WTC11 (cell line): ENCODE measurements around the gene PITPNM3. TPM values are rescaled to one million over a fixed set of nuclear protein-coding genes. Genes with fewer than 3 reads are reported as not detected.

Experiments used
- ATAC-seq: fragments of 200-7000 bp; cut with Tn5 transposase; 2 replicates; pipeline ENCODE4 v1.10.0; 2021; ENCODE audit warnings: mild to moderate bottlenecking, moderate library complexity
- CTCF ChIA-PET: fragments of 300-600 bp; sonication (Branson Sonifier 250); formaldehyde crosslinking; loops from one replicate; lab custom pipeline; 2021; ENCODE audit warnings: antibody characterized with exemption; lab: Charles Lee
- POLR2A ChIA-PET: fragments of 350-600 bp; sonication (Branson Sonifier 250); formaldehyde crosslinking; loops from one replicate; lab custom pipeline; 2021; ENCODE audit warnings: antibody characterized with exemption; lab: Charles Lee
- DNase-seq: peaks from one replicate; pipeline ENCODE4 v3.0.0; 2021; ENCODE audit warnings: low spot score
- H3K27ac Mint-ChIP-seq: 2 replicates; pipeline ENCODE4 v1.8.0; 2021; ENCODE audit warnings: mixed read lengths
- H3K27me3 Mint-ChIP-seq: 2 replicates; pipeline ENCODE4 v1.8.0; 2021; ENCODE audit warnings: low read depth, mild to moderate bottlenecking, moderate library complexity, mixed read lengths
- H3K36me3 Mint-ChIP-seq: 2 replicates; pipeline ENCODE4 v1.8.0; 2021; ENCODE audit warnings: mixed read lengths
- H3K4me1 Mint-ChIP-seq: 2 replicates; pipeline ENCODE4 v1.8.0; 2022; ENCODE audit warnings: mixed read lengths
- H3K4me3 Mint-ChIP-seq: 2 replicates; pipeline ENCODE4 v1.8.0; 2021; ENCODE audit warnings: mild to moderate bottlenecking, moderate library complexity, mixed read lengths
- H3K9me3 Mint-ChIP-seq: 2 replicates; pipeline ENCODE4 v1.8.0; 2021; ENCODE audit warnings: mixed read lengths
- ARID4B ChIP-seq: sonication (generic); formaldehyde crosslinking; IDR thresholded peaks from 2 replicates; pipeline ENCODE4 v1.8.0; 2023; ENCODE audit warnings: missing genetic modification reagents, mild to moderate bottlenecking, borderline replicate concordance
- ATF2 ChIP-seq: sonication (generic); formaldehyde crosslinking; IDR thresholded peaks from 2 replicates; pipeline ENCODE4 v1.8.1; 2022; ENCODE audit warnings: low read depth, missing genetic modification reagents, borderline replicate concordance
- GTF2I ChIP-seq: fragments of 250-450 bp; sonication (Bioruptor Pico); conservative IDR thresholded peaks from 2 replicates; pipeline ENCODE4 v1.4.0; 2021; ENCODE audit warnings: mild to moderate bottlenecking
- HMGA2 ChIP-seq: fragments of 250-450 bp; sonication (Bioruptor Pico); IDR thresholded peaks from 2 replicates; pipeline ENCODE4 v1.4.0; 2021; ENCODE audit warnings: mild to moderate bottlenecking, moderate library complexity
- IRF2 ChIP-seq: sonication (generic); formaldehyde crosslinking; IDR thresholded peaks from 2 replicates; pipeline ENCODE4 v1.8.0; 2022; ENCODE audit warnings: low read depth, missing genetic modification reagents, borderline replicate concordance
- JUN ChIP-seq: sonication (generic); formaldehyde crosslinking; IDR thresholded peaks from 2 replicates; pipeline ENCODE4 v1.8.0; 2023; ENCODE audit warnings: mild to moderate bottlenecking, missing genetic modification reagents
- RELA ChIP-seq: sonication (generic); formaldehyde crosslinking; IDR thresholded peaks from 2 replicates; pipeline ENCODE4 v1.8.1; 2022; ENCODE audit warnings: missing genetic modification reagents, mild to moderate bottlenecking, borderline replicate concordance
- SOX15 ChIP-seq: fragments of 250-450 bp; sonication (Bioruptor Pico); IDR thresholded peaks from 2 replicates; pipeline ENCODE4 v1.9.0; 2021; ENCODE audit warnings: mild to moderate bottlenecking
- ZNF263 ChIP-seq: sonication (generic); formaldehyde crosslinking; IDR thresholded peaks from 2 replicates; pipeline ENCODE4 v1.8.1; 2022; ENCODE audit warnings: low read depth, mild to moderate bottlenecking, moderate library complexity, missing genetic modification reagents
- ZNF317 ChIP-seq: sonication (generic); formaldehyde crosslinking; IDR thresholded peaks from 2 replicates; pipeline ENCODE4 v1.8.1; 2023; ENCODE audit warnings: low read depth, mild to moderate bottlenecking, moderate library complexity, missing genetic modification reagents, borderline replicate concordance
- ZNF532 ChIP-seq: fragments of 250-450 bp; sonication (Bioruptor Pico); IDR thresholded peaks from 2 replicates; pipeline ENCODE4 v1.9.0; 2021; ENCODE audit warnings: mild to moderate bottlenecking, borderline replicate concordance
- total RNA-seq: library from RNA; stranded (reverse); gene quantifications from 3 replicates; pipeline ENCODE4 v1.2.3, GENCODE V29; 2021
- TF ChIP-seq, protein P1 (sequence below): fragments of 200-600 bp; IDR thresholded peaks from 2 replicates; pipeline ENCODE4 v1.8.0; 2022; ENCODE audit warnings: antibody characterized with exemption
- TF ChIP-seq, protein P2 (sequence below): sonication (generic); formaldehyde crosslinking; IDR thresholded peaks from 2 replicates; pipeline ENCODE4 v1.8.0; 2022; ENCODE audit warnings: missing genetic modification reagents
- TF ChIP-seq, protein P3 (sequence below): fragments of 250-450 bp; sonication (Bioruptor Pico); IDR thresholded peaks from 2 replicates; pipeline ENCODE4 v1.9.0; 2021; ENCODE audit warnings: moderate library complexity, mild to moderate bottlenecking, inconsistent platforms, borderline replicate concordance

PITPNM3 gene
- total RNA-seq, 1 experiment from 2014 or later, result 2.8 TPM

GRCh38 chr17:6413065-6413464, 143.3 kb downstream of the PITPNM3 start:
- DNase-seq (no peak), ATAC-seq (peak; percentile 78)
- ChIA-PET POLR2A (no interaction called here), CTCF (interaction anchor here (0.6 to 3.4 kb wide), 34 partner anchors 10 to 826 kb away, joined by 3 to 26 read pairs (median 4); no protein-coding TSS in a partner anchor)
- H3K4me1 Mint-ChIP-seq, result peaks cover 7% of the 10 kb centered on the region
- no peaks in the 10 kb centered on the region for H3K27me3 Mint-ChIP-seq
- H3K36me3 Mint-ChIP-seq, result no peaks in the 10 kb centered on the region
- TF ChIP-seq, protein P1, sequence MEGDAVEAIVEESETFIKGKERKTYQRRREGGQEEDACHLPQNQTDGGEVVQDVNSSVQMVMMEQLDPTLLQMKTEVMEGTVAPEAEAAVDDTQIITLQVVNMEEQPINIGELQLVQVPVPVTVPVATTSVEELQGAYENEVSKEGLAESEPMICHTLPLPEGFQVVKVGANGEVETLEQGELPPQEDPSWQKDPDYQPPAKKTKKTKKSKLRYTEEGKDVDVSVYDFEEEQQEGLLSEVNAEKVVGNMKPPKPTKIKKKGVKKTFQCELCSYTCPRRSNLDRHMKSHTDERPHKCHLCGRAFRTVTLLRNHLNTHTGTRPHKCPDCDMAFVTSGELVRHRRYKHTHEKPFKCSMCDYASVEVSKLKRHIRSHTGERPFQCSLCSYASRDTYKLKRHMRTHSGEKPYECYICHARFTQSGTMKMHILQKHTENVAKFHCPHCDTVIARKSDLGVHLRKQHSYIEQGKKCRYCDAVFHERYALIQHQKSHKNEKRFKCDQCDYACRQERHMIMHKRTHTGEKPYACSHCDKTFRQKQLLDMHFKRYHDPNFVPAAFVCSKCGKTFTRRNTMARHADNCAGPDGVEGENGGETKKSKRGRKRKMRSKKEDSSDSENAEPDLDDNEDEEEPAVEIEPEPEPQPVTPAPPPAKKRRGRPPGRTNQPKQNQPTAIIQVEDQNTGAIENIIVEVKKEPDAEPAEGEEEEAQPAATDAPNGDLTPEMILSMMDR, result 0 out of 2 replicates have a peak, but pooled peaks have one; percentile 24
- TF ChIP-seq GTF2I (CRISPR knock-in tag), result peak; percentile 74; the same call in 1 of the 2 replicates
- no peak for TF ChIP-seq ZNF532 (CRISPR knock-in tag)
- TF ChIP-seq IRF2 (CRISPR knock-in tag), result no peak
- no peak overlapping the region for H3K4me3 Mint-ChIP-seq
- no peak overlapping the region for H3K27ac Mint-ChIP-seq
- no peaks in the 10 kb centered on the region for H3K9me3 Mint-ChIP-seq

GRCh38 chr17:6408735-6409134, 147.6 kb downstream of the PITPNM3 start:
- TF ChIP-seq SOX15 (CRISPR knock-in tag) (no peak), JUN (CRISPR knock-in tag) (no peak), ATF2 (CRISPR knock-in tag) (no peak), GTF2I (CRISPR knock-in tag) (no peak)
- no peak overlapping the region for H3K4me3 Mint-ChIP-seq
- CTCF ChIA-PET, result no interaction called here
- H3K36me3 Mint-ChIP-seq, result no peaks in the 10 kb centered on the region
- no peak overlapping the region for H3K27ac Mint-ChIP-seq
- POLR2A ChIA-PET, result no interaction called here
- ATAC-seq (no peak), DNase-seq (no peak)
- no peaks in the 10 kb centered on the region for H3K4me1 Mint-ChIP-seq
- no peaks in the 10 kb centered on the region for H3K27me3 Mint-ChIP-seq
- H3K9me3 Mint-ChIP-seq, result no peaks in the 10 kb centered on the region

- Mint-ChIP-seq H3K4me1 (no peaks in the 10 kb centered on the region), H3K4me3 (no peak overlapping the region), H3K9me3 (no peaks in the 10 kb centered on the region), H3K36me3 (no peaks in the 10 kb centered on the region), H3K27ac (no peak overlapping the region), H3K27me3 (no peaks in the 10 kb centered on the region)
- DNase-seq (no peak), ATAC-seq (no peak)
- ChIA-PET POLR2A (no interaction called here), CTCF (no interaction called here)
- TF ChIP-seq ZNF263 (CRISPR knock-in tag), result no peak
- TF ChIP-seq ARID4B (CRISPR knock-in tag), result no peak
- TF ChIP-seq, protein P2, sequence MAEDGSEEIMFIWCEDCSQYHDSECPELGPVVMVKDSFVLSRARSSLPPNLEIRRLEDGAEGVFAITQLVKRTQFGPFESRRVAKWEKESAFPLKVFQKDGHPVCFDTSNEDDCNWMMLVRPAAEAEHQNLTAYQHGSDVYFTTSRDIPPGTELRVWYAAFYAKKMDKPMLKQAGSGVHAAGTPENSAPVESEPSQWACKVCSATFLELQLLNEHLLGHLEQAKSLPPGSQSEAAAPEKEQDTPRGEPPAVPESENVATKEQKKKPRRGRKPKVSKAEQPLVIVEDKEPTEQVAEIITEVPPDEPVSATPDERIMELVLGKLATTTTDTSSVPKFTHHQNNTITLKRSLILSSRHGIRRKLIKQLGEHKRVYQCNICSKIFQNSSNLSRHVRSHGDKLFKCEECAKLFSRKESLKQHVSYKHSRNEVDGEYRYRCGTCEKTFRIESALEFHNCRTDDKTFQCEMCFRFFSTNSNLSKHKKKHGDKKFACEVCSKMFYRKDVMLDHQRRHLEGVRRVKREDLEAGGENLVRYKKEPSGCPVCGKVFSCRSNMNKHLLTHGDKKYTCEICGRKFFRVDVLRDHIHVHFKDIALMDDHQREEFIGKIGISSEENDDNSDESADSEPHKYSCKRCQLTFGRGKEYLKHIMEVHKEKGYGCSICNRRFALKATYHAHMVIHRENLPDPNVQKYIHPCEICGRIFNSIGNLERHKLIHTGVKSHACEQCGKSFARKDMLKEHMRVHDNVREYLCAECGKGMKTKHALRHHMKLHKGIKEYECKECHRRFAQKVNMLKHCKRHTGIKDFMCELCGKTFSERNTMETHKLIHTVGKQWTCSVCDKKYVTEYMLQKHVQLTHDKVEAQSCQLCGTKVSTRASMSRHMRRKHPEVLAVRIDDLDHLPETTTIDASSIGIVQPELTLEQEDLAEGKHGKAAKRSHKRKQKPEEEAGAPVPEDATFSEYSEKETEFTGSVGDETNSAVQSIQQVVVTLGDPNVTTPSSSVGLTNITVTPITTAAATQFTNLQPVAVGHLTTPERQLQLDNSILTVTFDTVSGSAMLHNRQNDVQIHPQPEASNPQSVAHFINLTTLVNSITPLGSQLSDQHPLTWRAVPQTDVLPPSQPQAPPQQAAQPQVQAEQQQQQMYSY (CRISPR knock-in tag), result no peak
- no peak for TF ChIP-seq RELA (CRISPR knock-in tag)
- TF ChIP-seq, protein P3, sequence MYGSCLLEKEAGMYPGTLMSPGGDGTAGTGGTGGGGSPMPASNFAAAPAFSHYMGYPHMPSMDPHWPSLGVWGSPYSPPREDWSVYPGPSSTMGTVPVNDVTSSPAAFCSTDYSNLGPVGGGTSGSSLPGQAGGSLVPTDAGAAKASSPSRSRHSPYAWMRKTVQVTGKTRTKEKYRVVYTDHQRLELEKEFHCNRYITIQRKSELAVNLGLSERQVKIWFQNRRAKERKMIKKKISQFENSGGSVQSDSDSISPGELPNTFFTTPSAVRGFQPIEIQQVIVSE, result no peak
- TF ChIP-seq HMGA2, result no peak
- TF ChIP-seq ZNF317 (CRISPR knock-in tag), result no peak
Measured at GRCh38 chr17:6408276-6408675, 148.1 kb downstream of the PITPNM3 start.
